ENCODE measurements around the gene NADK2.

Gene NADK2

GRCh38 chr5:36170832-36171424 is 70.8 kb downstream of the NADK2 start:
- ChIA-PET CTCF (interaction anchor here (1.7 kb wide), 1 partner anchor 17 kb away, joined by 6 read pairs; no protein-coding TSS in a partner anchor), POLR2A (no interaction called here)
- no peak for DNase-seq
- 96% methylated on average over 4 of the region's 5 CpGs for WGBS (ENCODE audit: insufficient coverage)
- H3K9me3 ChIP-seq (ENCODE audit: control extremely low read depth in 1 of 5, control insufficient read depth in 4 of 5, insufficient read depth in 2 of 5, low read depth in 1 of 5, low read length in 4 of 5), result no peaks in the 10 kb centered on the region
- no peak overlapping the region for H3K4me3 ChIP-seq (ENCODE audit: control insufficient read depth in 1 of 7, extremely low read depth in 1 of 7, insufficient read depth in 4 of 7, low read depth in 2 of 7, low read length in 6 of 7)
- no peaks in the 10 kb centered on the region for H3K4me1 ChIP-seq (ENCODE audit: control extremely low read depth in 1 of 4, control insufficient read depth in 4 of 4, insufficient read depth in 4 of 4, low read length in 3 of 4)
- no peaks in the 10 kb centered on the region for H3K27me3 ChIP-seq (replicated peaks in 2 of 5; ENCODE audit: control insufficient read depth in 4 of 5, insufficient read depth in 5 of 5, low read length in 4 of 5)
- H3K27ac ChIP-seq (ENCODE audit: insufficient read depth in 1 of 2, low read depth in 1 of 2, low read length in 2 of 2, poor library complexity in 1 of 2, severe bottlenecking in 2 of 2), result no peak overlapping the region
- H3K36me3 ChIP-seq (ENCODE audit: control insufficient read depth in 4 of 4, insufficient read depth in 4 of 4, low read length in 3 of 4), result peaks cover 39 to 91% (median 60%) of the 10 kb centered on the region in 4 experiments

- Histone ChIP-seq H3K36me3 (ENCODE audit: control insufficient read depth in 4 of 4, insufficient read depth in 4 of 4, low read length in 3 of 4) (peaks cover 33 to 92% (median 59%) of the 10 kb centered on the region in 4 experiments), H3K27ac (ENCODE audit: insufficient read depth in 1 of 2, low read depth in 1 of 2, low read length in 2 of 2, poor library complexity in 1 of 2, severe bottlenecking in 2 of 2) (no peak overlapping the region)
Observed at GRCh38 chr5:36168737-36169136, 73.0 kb downstream of the NADK2 start.

GRCh38 chr5:36164461-36164860 is 77.3 kb downstream of the NADK2 start:
- Histone ChIP-seq H3K9me3 (ENCODE audit: control extremely low read depth in 1 of 5, control insufficient read depth in 4 of 5, insufficient read depth in 2 of 5, low read depth in 1 of 5, low read length in 4 of 5) (no peaks in the 10 kb centered on the region), H3K4me1 (ENCODE audit: control extremely low read depth in 1 of 4, control insufficient read depth in 4 of 4, insufficient read depth in 4 of 4, low read length in 3 of 4) (peaks cover 0 to 3% (median 0%) of the 10 kb centered on the region in 4 experiments), H3K27me3 (replicated peaks in 2 of 5; ENCODE audit: control insufficient read depth in 4 of 5, insufficient read depth in 5 of 5, low read length in 4 of 5) (no peaks in the 10 kb centered on the region), H3K4me3 (ENCODE audit: control insufficient read depth in 1 of 7, extremely low read depth in 1 of 7, insufficient read depth in 4 of 7, low read depth in 2 of 7, low read length in 6 of 7) (no peak overlapping the region), H3K27ac (ENCODE audit: insufficient read depth in 1 of 2, low read depth in 1 of 2, low read length in 2 of 2, poor library complexity in 1 of 2, severe bottlenecking in 2 of 2) (no peak overlapping the region), H3K36me3 (ENCODE audit: control insufficient read depth in 4 of 4, insufficient read depth in 4 of 4, low read length in 3 of 4) (peaks cover 34 to 89% (median 64%) of the 10 kb centered on the region in 4 experiments)
- DNase-seq, result no peak
- 100% methylated on average over 1 of the region's 4 CpGs for WGBS (ENCODE audit: insufficient coverage)
- ChIA-PET POLR2A (no interaction called here), CTCF (interaction anchor here (1.8 kb wide), 1 partner anchor 14 kb away, joined by 6 read pairs; no protein-coding TSS in a partner anchor)

More at GRCh38 chr5:36168737-36169136, 73.0 kb downstream of the NADK2 start:
- DNase-seq, result no peak
- 83% methylated on average over 4 of the region's 4 CpGs for WGBS (ENCODE audit: insufficient coverage)
- ChIA-PET POLR2A (no interaction called here), CTCF (interaction anchor here (1.1 to 1.2 kb wide), 2 partner anchors 9 to 12 kb away, joined by 3 to 4 read pairs; no protein-coding TSS in a partner anchor)
- no peak overlapping the region for H3K4me3 ChIP-seq (ENCODE audit: control insufficient read depth in 1 of 7, extremely low read depth in 1 of 7, insufficient read depth in 4 of 7, low read depth in 2 of 7, low read length in 6 of 7)
- no peaks in the 10 kb centered on the region for H3K4me1 ChIP-seq (ENCODE audit: control extremely low read depth in 1 of 4, control insufficient read depth in 4 of 4, insufficient read depth in 4 of 4, low read length in 3 of 4)
- no peaks in the 10 kb centered on the region for H3K27me3 ChIP-seq (replicated peaks in 2 of 5; ENCODE audit: control insufficient read depth in 4 of 5, insufficient read depth in 5 of 5, low read length in 4 of 5)
- no peaks in the 10 kb centered on the region for H3K9me3 ChIP-seq (ENCODE audit: control extremely low read depth in 1 of 5, control insufficient read depth in 4 of 5, insufficient read depth in 2 of 5, low read depth in 1 of 5, low read length in 4 of 5)

GRCh38 chr5:36162810-36163486 is 78.8 kb downstream of the NADK2 start:
- WGBS (ENCODE audit: insufficient coverage), result 97% methylated on average over 3 of the region's 9 CpGs
- no peak overlapping the region for H3K4me3 ChIP-seq (ENCODE audit: control insufficient read depth in 1 of 7, extremely low read depth in 1 of 7, insufficient read depth in 4 of 7, low read depth in 2 of 7, low read length in 6 of 7)

GRCh38 chr5:36161361-36161760 is 80.4 kb downstream of the NADK2 start:
- Histone ChIP-seq H3K4me3 (ENCODE audit: control insufficient read depth in 1 of 7, extremely low read depth in 1 of 7, insufficient read depth in 4 of 7, low read depth in 2 of 7, low read length in 6 of 7) (no peak overlapping the region), H3K27me3 (replicated peaks in 2 of 5; ENCODE audit: control insufficient read depth in 4 of 5, insufficient read depth in 5 of 5, low read length in 4 of 5) (no peaks in the 10 kb centered on the region), H3K27ac (ENCODE audit: insufficient read depth in 1 of 2, low read depth in 1 of 2, low read length in 2 of 2, poor library complexity in 1 of 2, severe bottlenecking in 2 of 2) (no peak overlapping the region), H3K36me3 (ENCODE audit: control insufficient read depth in 4 of 4, insufficient read depth in 4 of 4, low read length in 3 of 4) (peaks cover 14 to 88% (median 47%) of the 10 kb centered on the region in 4 experiments), H3K9me3 (ENCODE audit: control extremely low read depth in 1 of 5, control insufficient read depth in 4 of 5, insufficient read depth in 2 of 5, low read depth in 1 of 5, low read length in 4 of 5) (no peaks in the 10 kb centered on the region), H3K4me1 (ENCODE audit: control extremely low read depth in 1 of 4, control insufficient read depth in 4 of 4, insufficient read depth in 4 of 4, low read length in 3 of 4) (peaks cover 7 to 24% (median 14%) of the 10 kb centered on the region in 4 experiments)
- DNase-seq, result no peak
- POLR2A ChIA-PET, result interaction anchor here (1.1 kb wide), 1 partner anchor 11 kb away, joined by 3 read pairs; no protein-coding TSS in a partner anchor
- 94% methylated on average over 3 of the region's 4 CpGs for WGBS (ENCODE audit: insufficient coverage)
- CTCF ChIA-PET, result no interaction called here

More at GRCh38 chr5:36162810-36163486, 78.8 kb downstream of the NADK2 start:
- no peaks in the 10 kb centered on the region for H3K9me3 ChIP-seq (ENCODE audit: control extremely low read depth in 1 of 5, control insufficient read depth in 4 of 5, insufficient read depth in 2 of 5, low read depth in 1 of 5, low read length in 4 of 5)
- POLR2A ChIA-PET, result no interaction called here
- no peak for DNase-seq
- no peak overlapping the region for H3K27ac ChIP-seq (ENCODE audit: insufficient read depth in 1 of 2, low read depth in 1 of 2, low read length in 2 of 2, poor library complexity in 1 of 2, severe bottlenecking in 2 of 2)
- no peaks in the 10 kb centered on the region for H3K27me3 ChIP-seq (replicated peaks in 2 of 5; ENCODE audit: control insufficient read depth in 4 of 5, insufficient read depth in 5 of 5, low read length in 4 of 5)
- CTCF ChIA-PET, result interaction anchor here (1.0 kb wide), 1 partner anchor 9 kb away, joined by 3 read pairs; no protein-coding TSS in a partner anchor
- peaks cover 25 to 90% (median 56%) of the 10 kb centered on the region in 4 experiments for H3K36me3 ChIP-seq (ENCODE audit: control insufficient read depth in 4 of 4, insufficient read depth in 4 of 4, low read length in 3 of 4)
- peaks cover 0 to 17% (median 8%) of the 10 kb centered on the region in 4 experiments for H3K4me1 ChIP-seq (ENCODE audit: control extremely low read depth in 1 of 4, control insufficient read depth in 4 of 4, insufficient read depth in 4 of 4, low read length in 3 of 4)

GRCh38 chr5:36160617-36161016 is 81.1 kb downstream of the NADK2 start:
- 100% methylated on average over 3 of the region's 3 CpGs for WGBS (ENCODE audit: insufficient coverage)
- no peak overlapping the region for H3K27ac ChIP-seq (ENCODE audit: insufficient read depth in 1 of 2, low read depth in 1 of 2, low read length in 2 of 2, poor library complexity in 1 of 2, severe bottlenecking in 2 of 2)
- ChIA-PET CTCF (no interaction called here), POLR2A (interaction anchor here (1.1 kb wide), 1 partner anchor 11 kb away, joined by 3 read pairs; no protein-coding TSS in a partner anchor)
- H3K4me1 ChIP-seq (ENCODE audit: control extremely low read depth in 1 of 4, control insufficient read depth in 4 of 4, insufficient read depth in 4 of 4, low read length in 3 of 4), result peaks cover 7 to 24% (median 14%) of the 10 kb centered on the region in 4 experiments
- DNase-seq, result no peak
- no peaks in the 10 kb centered on the region for H3K27me3 ChIP-seq (replicated peaks in 2 of 5; ENCODE audit: control insufficient read depth in 4 of 5, insufficient read depth in 5 of 5, low read length in 4 of 5)
- H3K4me3 ChIP-seq (ENCODE audit: control insufficient read depth in 1 of 7, extremely low read depth in 1 of 7, insufficient read depth in 4 of 7, low read depth in 2 of 7, low read length in 6 of 7), result no peak overlapping the region
- peaks cover 16 to 90% (median 48%) of the 10 kb centered on the region in 4 experiments for H3K36me3 ChIP-seq (ENCODE audit: control insufficient read depth in 4 of 4, insufficient read depth in 4 of 4, low read length in 3 of 4)
- H3K9me3 ChIP-seq (ENCODE audit: control extremely low read depth in 1 of 5, control insufficient read depth in 4 of 5, insufficient read depth in 2 of 5, low read depth in 1 of 5, low read length in 4 of 5), result no peaks in the 10 kb centered on the region

GRCh38 chr5:36158144-36158543 is 83.6 kb downstream of the NADK2 start:
- Histone ChIP-seq H3K36me3 (ENCODE audit: control insufficient read depth in 4 of 4, insufficient read depth in 4 of 4, low read length in 3 of 4) (peaks cover 22 to 91% (median 42%) of the 10 kb centered on the region in 4 experiments), H3K4me1 (ENCODE audit: control extremely low read depth in 1 of 4, control insufficient read depth in 4 of 4, insufficient read depth in 4 of 4, low read length in 3 of 4) (peaks cover 10 to 34% (median 20%) of the 10 kb centered on the region in 4 experiments), H3K27me3 (replicated peaks in 2 of 5; ENCODE audit: control insufficient read depth in 4 of 5, insufficient read depth in 5 of 5, low read length in 4 of 5) (no peaks in the 10 kb centered on the region), H3K4me3 (ENCODE audit: control insufficient read depth in 1 of 7, extremely low read depth in 1 of 7, insufficient read depth in 4 of 7, low read depth in 2 of 7, low read length in 6 of 7) (peak overlapping the region in 1 of 7 experiments; percentile 39), H3K9me3 (ENCODE audit: control extremely low read depth in 1 of 5, control insufficient read depth in 4 of 5, insufficient read depth in 2 of 5, low read depth in 1 of 5, low read length in 4 of 5) (no peaks in the 10 kb centered on the region), H3K27ac (ENCODE audit: insufficient read depth in 1 of 2, low read depth in 1 of 2, low read length in 2 of 2, poor library complexity in 1 of 2, severe bottlenecking in 2 of 2) (peak overlapping the region in 1 of 2 experiments; percentile 27)
- POLR2A ChIA-PET, result no interaction called here
- DNase-seq, result peak in 2 of 3 donors; percentile 71 to 81
- CTCF ChIA-PET, result no interaction called here
- 0% methylated on average over 2 of the region's 2 CpGs for WGBS (ENCODE audit: insufficient coverage)

Data from common myeloid progenitor, CD34-positive (primary cell).